GM18868 (cell line): ENCODE results near the gene CACYBP.
"Not testable (repeated sequence)": the region's sequence is repeated elsewhere in the genome, so short reads cannot be mapped to it uniquely, and the experiment has no call there.

Experiments used
- ATAC-seq: cut with Tn5 transposase; IDR thresholded peaks from one replicate; pipeline ENCODE4 v1.9.1; 2021; ENCODE audit warnings: mild to moderate bottlenecking, moderate library complexity; ENCODE audit not compliant: unreplicated experiment

Gene CACYBP

GRCh38 chr1:175005085-175005783 lies 5.5 kb downstream of the CACYBP start:
- no peak for ATAC-seq

GRCh38 chr1:175009532-175009931 lies 9.8 kb downstream of the CACYBP start:
- no peak for ATAC-seq

DNA sequence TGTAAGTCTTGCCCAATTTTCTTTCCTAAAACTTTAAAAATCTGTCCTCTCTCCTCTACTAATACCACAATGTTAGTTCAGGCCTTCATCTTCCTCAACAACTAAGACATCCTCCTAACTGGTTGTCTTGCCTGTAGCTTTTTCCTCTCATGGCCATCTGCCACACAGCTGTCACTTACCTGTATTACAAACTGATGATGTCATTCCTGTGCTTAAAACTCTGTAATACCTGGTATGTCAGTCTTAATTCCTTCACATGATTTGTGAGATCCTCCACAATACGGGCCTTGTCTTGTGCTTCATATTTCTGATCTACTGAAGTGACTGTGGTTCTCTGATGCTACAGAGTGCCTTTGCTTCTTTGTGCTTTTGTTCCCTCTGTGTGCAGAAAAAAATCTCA lies 13.7 kb downstream of the CACYBP start:
- ATAC-seq = no peak

- no peak for ATAC-seq
These were observed 15.5 kb downstream of the CACYBP start for GRCh38 chr1:175015243-175015642.

DNA sequence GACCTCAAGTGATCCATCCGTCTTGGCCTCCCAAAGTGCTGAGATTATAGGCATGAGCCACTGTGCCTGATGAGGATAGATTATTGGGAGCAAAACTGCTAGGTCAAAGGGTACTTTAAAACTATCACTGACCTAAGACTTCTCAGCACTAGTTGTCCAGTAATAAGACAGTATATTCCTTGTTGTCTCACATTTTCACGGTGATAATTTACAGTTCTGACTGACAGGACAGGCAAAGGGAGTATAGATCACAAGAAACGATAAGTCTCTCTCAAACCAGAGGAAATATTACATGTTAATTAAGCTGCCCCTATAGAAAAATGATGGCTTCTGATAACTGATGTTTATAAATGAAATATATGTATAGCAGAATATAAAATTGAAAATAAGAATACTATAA lies 19.8 kb downstream of the CACYBP start:
- no peak for ATAC-seq

DNA sequence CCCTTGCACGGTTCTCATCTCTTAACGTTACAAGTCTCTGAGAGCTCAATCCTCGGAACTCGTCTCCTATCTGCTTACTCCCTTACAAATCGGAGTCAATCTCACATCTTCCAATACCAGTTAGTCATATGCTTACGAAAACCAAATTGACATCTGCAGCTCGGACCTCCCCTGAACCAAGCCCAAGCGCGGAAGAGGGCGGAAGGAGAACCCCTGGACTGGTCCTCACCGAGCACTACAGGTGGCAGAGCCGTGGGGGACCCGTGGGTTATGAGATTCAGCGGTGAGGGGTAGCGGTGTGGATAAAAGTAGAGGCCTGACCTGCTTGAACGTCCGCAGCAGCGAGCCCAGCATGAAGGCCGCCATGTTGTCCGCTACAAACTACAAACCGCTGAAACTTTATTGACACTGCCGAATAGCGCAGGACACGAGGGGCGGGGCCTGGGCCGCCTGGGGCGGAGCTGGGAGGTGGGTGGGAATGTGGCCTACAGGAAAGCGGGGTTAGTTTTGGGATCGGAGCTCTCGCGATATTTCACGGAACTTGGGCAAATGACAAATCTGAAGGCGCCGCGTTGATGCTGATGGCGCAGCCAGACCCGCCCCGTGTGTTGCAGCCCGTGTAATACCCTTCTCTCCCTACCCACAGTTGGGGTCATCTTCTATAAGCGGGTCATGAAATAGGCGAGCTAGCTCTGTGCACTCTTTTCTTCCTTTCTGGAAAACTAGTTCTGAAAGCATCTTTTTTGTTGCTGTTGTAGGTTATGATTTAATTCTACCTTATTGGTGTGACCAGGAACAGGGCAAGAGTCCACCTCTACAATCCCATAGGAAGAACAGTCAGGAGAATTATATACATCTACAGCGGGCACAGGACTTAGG lies 23.5 kb downstream of the CACYBP start, which contains the start of gene MRPS14:
Gene MRPS14 (minus strand): TSS at position 383 of the 879 bp plus-strand sequence. CDS start 17 bp downstream, at position 366.
- peak; percentile 95 for ATAC-seq

GRCh38 chr1:175023922-175024242 lies 24.1 kb downstream of the CACYBP start:
- ATAC-seq = not testable (repeated sequence)

DNA sequence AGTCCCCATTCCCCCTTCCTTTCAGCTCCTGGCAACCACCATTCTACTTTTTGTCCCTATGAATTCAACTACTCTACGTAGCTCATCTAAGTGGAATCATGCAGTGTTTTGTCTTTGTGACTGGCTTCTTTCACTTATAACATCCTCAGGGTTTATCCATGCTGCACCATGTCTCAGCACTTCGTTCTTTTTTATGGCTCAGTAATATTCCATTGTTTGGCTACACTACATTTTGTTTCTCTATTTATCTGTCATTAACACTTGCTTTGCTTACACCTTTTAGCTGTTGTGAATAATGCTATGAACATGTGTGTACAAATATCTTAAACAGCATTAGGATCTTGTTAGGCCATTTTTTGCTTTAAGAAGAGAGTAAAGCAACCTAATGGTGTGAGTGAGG lies 25.0 kb downstream of the CACYBP start:
- no peak for ATAC-seq

- ATAC-seq = no peak
These were observed 34.2 kb downstream of the CACYBP start for GRCh38 chr1:175033953-175034352.

- ATAC-seq = no peak
These were observed 35.0 kb downstream of the CACYBP start for GRCh38 chr1:175034775-175035174.

GRCh38 chr1:175035865-175036264 lies 36.1 kb downstream of the CACYBP start:
- ATAC-seq = no peak

- no peak for ATAC-seq
These were observed 36.7 kb downstream of the CACYBP start for GRCh38 chr1:175036476-175036875.

DNA sequence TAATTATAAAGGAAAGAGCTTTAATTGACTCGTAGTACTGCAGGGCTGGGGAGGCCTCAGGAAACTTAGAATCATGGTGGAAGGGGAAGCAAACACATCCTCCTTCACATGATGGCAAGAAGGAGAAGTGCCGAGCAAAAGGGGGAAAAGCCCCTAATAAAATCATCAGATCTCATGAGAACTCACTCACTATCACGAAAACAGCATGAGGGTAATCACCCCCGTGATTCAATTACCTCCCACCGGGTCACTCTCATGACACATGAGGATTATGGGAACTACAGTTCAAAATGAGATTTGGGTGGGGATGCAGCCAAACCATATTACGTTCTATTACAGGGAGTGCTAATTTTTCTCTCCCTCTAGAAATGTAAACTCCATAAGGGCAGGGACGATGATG lies 37.7 kb downstream of the CACYBP start:
- no peak for ATAC-seq

- ATAC-seq = no peak
These were observed 40.7 kb downstream of the CACYBP start for GRCh38 chr1:175040324-175040879.

- no peak for ATAC-seq
These were observed 42.9 kb downstream of the CACYBP start for GRCh38 chr1:175042650-175043049.

GRCh38 chr1:175043824-175044223 lies 44.1 kb downstream of the CACYBP start:
- no peak for ATAC-seq

GRCh38 chr1:175044591-175044990 lies 44.8 kb downstream of the CACYBP start:
- not testable (repeated sequence) for ATAC-seq

DNA sequence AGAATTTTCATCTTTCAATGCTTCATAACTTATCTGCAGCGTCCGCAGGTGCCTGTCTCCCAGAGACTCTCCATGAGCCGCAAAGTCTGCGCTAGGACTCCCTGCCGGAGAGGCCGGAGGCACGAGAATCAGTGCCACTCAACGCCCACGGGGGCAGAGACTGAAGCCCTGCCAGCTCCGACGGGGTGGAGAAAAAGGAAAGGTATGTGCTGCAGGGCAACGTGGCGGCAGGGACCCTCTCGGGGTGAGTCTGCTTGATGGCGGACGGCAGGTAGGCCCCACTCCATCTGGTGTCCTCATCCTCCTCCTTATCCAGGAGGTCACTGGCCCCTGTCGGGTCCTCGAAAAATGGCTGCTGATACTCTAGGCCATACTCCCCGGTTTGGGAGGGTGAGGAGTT lies 45.4 kb downstream of the CACYBP start:
- no peak for ATAC-seq

GRCh38 chr1:175045519-175045918 lies 45.8 kb downstream of the CACYBP start:
- ATAC-seq = no peak

DNA sequence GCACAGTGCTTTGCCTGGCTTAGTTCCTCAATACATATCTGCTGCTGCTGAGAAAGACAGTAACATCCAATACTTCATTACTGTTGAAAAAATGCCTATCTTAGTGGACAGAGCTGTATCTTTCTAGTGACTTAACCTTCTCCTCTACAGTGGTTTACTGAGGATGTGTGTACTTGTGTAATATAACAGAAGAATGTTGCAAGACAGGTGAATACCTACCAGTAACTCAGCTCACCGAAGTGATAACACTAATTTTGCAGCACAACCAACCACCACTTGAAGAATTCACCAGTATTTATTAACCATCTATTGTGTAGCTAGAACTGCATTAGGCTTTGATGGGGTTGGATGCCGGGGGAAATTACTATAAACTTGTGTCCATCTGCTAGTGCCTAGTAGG lies 51.2 kb downstream of the CACYBP start:
- no peak for ATAC-seq

DNA sequence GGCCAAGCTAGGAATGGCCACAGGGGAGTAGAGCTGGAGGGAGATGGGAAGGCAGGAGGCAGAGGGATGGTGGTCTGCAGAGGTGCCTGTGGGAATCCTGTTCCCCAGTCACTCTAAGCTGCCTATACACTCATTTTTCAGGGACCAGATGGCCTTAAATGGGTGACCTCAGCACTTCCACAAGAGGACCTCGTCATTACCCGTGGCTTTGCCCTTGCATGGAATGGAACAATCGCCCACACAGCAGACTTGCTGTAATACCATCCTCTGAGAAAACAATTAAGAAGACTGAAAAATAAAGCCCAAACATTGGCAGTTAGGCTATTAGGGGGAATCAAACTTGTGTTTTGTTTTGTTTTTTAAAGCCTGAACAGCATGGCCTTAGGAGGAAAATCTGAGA lies 55.0 kb downstream of the CACYBP start:
- no peak for ATAC-seq
